T-cell (primary cell): ENCODE measurements around the gene OCLN. TPM values are rescaled to one million over a fixed set of nuclear protein-coding genes. Genes with fewer than 3 reads are reported as not detected.
"Not testable (repeated sequence)": the region's sequence is repeated elsewhere in the genome, so short reads cannot be mapped to it uniquely, and the experiment has no call there.

Source experiments
- ATAC-seq, 4 experiments: fragments of 200-7000 bp in 3 of 4; fragments of 150-1000 bp in 1 of 4; cut with Tn5 transposase; replicated peaks in 1 of 4; 1 replicate in 3 of 4; 2 replicates in 1 of 4; pipeline ENCODE4 v1.10.0; 2021; ENCODE audit warnings: moderate library complexity in 3 of 4, mild to moderate bottlenecking in 2 of 4, moderate number of reproducible peaks in 1 of 4
- CTCF ChIA-PET, 2 donors: fragments of 300-600 bp; sonication (Branson Sonifier 250); formaldehyde crosslinking; loops; one replicate each; lab custom pipeline; 2022; ENCODE audit warnings: antibody characterized with exemption in 2 of 2; lab: Charles Lee
- POLR2A ChIA-PET, 2 donors: fragments of 300-600 bp; sonication (Branson Sonifier 250); formaldehyde crosslinking; loops; one replicate each; lab custom pipeline; 2022; ENCODE audit warnings: antibody characterized with exemption in 2 of 2; lab: Charles Lee
- DNase-seq, 35 experiments: peaks; one replicate each; pipeline versions ENCODE4 v3.0.0 to v3.0.0-alpha.2; 2013 to 2023
- H3K27ac ChIP-seq: one replicate; pipeline ENCODE4 v1.5.1; 2013; ENCODE audit warnings: low read length
- H3K27me3 ChIP-seq, 2 experiments: replicated peaks in 1 of 2; 1 replicate in 1 of 2; 2 replicates in 1 of 2; pipeline versions ENCODE4 v1.6.1 to v1.7.0; 2013; ENCODE audit warnings: low read length in 1 of 2, mixed read lengths in 1 of 2; ENCODE audit not compliant: control insufficient read depth in 2 of 2, insufficient read depth in 2 of 2; ENCODE audit errors: extremely low read depth in 1 of 2
- H3K36me3 ChIP-seq, 2 donors: 1 replicate in 1 of 2; 2 replicates in 1 of 2; pipeline versions ENCODE4 v1.6.1 to v1.7.0; 2013; ENCODE audit warnings: low read length in 1 of 2; ENCODE audit not compliant: control insufficient read depth in 2 of 2, insufficient read depth in 1 of 2; ENCODE audit errors: extremely low read depth in 1 of 2
- H3K4me1 ChIP-seq, 2 experiments: 1 replicate in 1 of 2; 2 replicates in 1 of 2; pipeline versions ENCODE4 v1.6.1 to v1.7.0; 2013; ENCODE audit warnings: low read length in 2 of 2, mixed read lengths in 1 of 2; ENCODE audit not compliant: insufficient read depth in 2 of 2, control insufficient read depth in 1 of 2; ENCODE audit errors: extremely low read depth in 1 of 2
- H3K4me3 ChIP-seq, 2 donors: 1 replicate in 1 of 2; 2 replicates in 1 of 2; pipeline versions ENCODE4 v1.5.1 to v1.7.0; 2013; ENCODE audit warnings: mild to moderate bottlenecking in 2 of 2, low read length in 1 of 2, moderate library complexity in 1 of 2; ENCODE audit not compliant: control insufficient read depth in 1 of 2; ENCODE audit errors: extremely low read depth in 1 of 2
- H3K9me3 ChIP-seq: 2 replicates; pipeline ENCODE4 v1.7.0; 2013
- H3K27ac Mint-ChIP-seq, 2 donors: one replicate each; pipeline ENCODE4 v1.8.0; 2020 to 2021; ENCODE audit warnings: mild to moderate bottlenecking in 2 of 2, mixed read lengths in 2 of 2
- H3K27me3 Mint-ChIP-seq, 2 donors: one replicate each; pipeline ENCODE4 v1.8.0; 2021 to 2022; ENCODE audit warnings: mixed read lengths in 2 of 2
- H3K36me3 Mint-ChIP-seq: one replicate; pipeline ENCODE4 v1.8.0; 2021; ENCODE audit warnings: mixed read lengths
- H3K4me1 Mint-ChIP-seq, 3 donors: one replicate each; pipeline ENCODE4 v1.8.0; 2020 to 2022; ENCODE audit warnings: mixed read lengths in 3 of 3, mild to moderate bottlenecking in 1 of 3
- H3K4me3 Mint-ChIP-seq, 3 donors: one replicate each; pipeline ENCODE4 v1.8.0; 2020 to 2022; ENCODE audit warnings: mild to moderate bottlenecking in 3 of 3, mixed read lengths in 3 of 3, moderate library complexity in 3 of 3
- H3K9me3 Mint-ChIP-seq, 3 donors: one replicate each; pipeline ENCODE4 v1.8.0; 2020 to 2022; ENCODE audit warnings: mixed read lengths in 3 of 3
- WGBS: methylation state at CpG from one replicate; pipeline ENCODE4 v1.1.5; 2013; ENCODE audit warnings: missing lambda C conversion rate; ENCODE audit not compliant: insufficient coverage; 5-methylcytosine and 5-hydroxymethylcytosine counted together
- total RNA-seq, 35 experiments: library from RNA in 6 of 35; stranded (reverse) in 6 of 35; fragments of 120-200 nt in 1 of 35; gene quantifications; one replicate each; pipeline versions ENCODE4 v1.2.1 to v1.2.4 and lab custom pipeline; 2013 to 2026

The OCLN gene
- total RNA-seq, 5 donors from 2014 or later (not counting 1 experiment from before 2014, with no cell fraction given) = 1.1 to 9.0 (median 4.2) TPM

DNA sequence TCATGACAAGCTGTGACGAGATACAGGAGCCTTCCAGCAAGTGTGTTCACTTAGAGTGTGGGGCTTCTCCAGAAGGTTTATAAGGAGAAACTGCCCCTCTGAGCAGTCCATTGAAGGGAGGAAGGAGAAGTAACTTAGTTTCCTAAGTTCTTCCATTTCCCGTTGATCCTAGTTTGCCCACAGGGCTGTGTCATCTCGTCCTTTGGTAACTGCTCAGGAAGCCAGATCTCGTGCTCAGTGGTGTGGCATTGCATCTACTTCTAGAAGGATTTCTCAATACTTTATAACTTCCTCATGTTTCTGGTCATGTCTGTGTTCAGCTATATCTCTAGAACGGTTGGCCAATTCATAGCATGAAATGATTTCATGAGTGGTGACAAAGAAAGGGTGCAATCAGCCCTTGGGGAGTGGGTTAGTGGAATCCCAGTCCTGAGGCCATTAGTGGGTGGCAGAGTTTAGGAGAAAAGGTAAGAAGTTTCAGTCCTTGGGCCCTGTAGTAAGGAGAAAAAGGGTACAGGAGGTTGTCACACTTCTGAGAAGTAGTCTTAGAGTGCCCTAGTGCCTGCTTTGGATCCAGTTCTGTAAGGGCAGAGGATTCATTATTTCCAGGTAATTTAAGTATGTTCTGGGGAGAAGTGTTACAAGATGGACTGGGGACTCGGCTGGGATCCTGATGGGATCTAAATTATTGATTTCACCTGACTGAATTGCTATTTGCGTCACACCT, 103.7 kb downstream of the OCLN start:
- H3K27me3 ChIP-seq, H3K27ac Mint-ChIP-seq, DNase-seq, POLR2A ChIA-PET, ATAC-seq, H3K4me3 ChIP-seq, H3K4me1 ChIP-seq, H3K9me3 Mint-ChIP-seq, H3K27ac ChIP-seq, H3K4me1 Mint-ChIP-seq, CTCF ChIA-PET, H3K9me3 ChIP-seq, H3K36me3 Mint-ChIP-seq, H3K36me3 ChIP-seq, H3K27me3 Mint-ChIP-seq, H3K4me3 Mint-ChIP-seq: not testable (repeated sequence)
- WGBS = no CpG with 5 or more reads among the region's 7 CpGs

GRCh38 chr5:69601947-69602346, 109.4 kb downstream of the OCLN start:
- H3K27me3 ChIP-seq, CTCF ChIA-PET, H3K4me3 ChIP-seq, H3K4me1 Mint-ChIP-seq, H3K4me1 ChIP-seq, H3K9me3 Mint-ChIP-seq, H3K9me3 ChIP-seq, H3K4me3 Mint-ChIP-seq, H3K36me3 ChIP-seq, DNase-seq, H3K36me3 Mint-ChIP-seq, H3K27ac ChIP-seq, H3K27me3 Mint-ChIP-seq, POLR2A ChIA-PET, H3K27ac Mint-ChIP-seq, ATAC-seq: not testable (repeated sequence)
- WGBS = no CpG with 5 or more reads among the region's 6 CpGs

GRCh38 chr5:69606839-69607238, 114.2 kb downstream of the OCLN start:
- no CpG with 5 or more reads among the region's 6 CpGs for WGBS

More at GRCh38 chr5:69606839-69607238, 114.2 kb downstream of the OCLN start:
- H3K27me3 ChIP-seq, ATAC-seq, H3K27ac ChIP-seq, CTCF ChIA-PET, H3K9me3 Mint-ChIP-seq, POLR2A ChIA-PET, DNase-seq, H3K36me3 ChIP-seq, H3K27me3 Mint-ChIP-seq, H3K4me3 ChIP-seq, H3K9me3 ChIP-seq, H3K4me3 Mint-ChIP-seq, H3K4me1 ChIP-seq, H3K4me1 Mint-ChIP-seq, H3K27ac Mint-ChIP-seq, H3K36me3 Mint-ChIP-seq: not testable (repeated sequence)

Other genes with a start within 250 kb of the OCLN start
- 1 to 10 TPM; 6.6 to 8.1 (median 7.1) TPM for gene CCDC125, start 160.0 kb upstream of the OCLN start, total RNA-seq
- gene AK6, start 123.3 kb upstream of the OCLN start, total RNA-seq = 10 to 100 TPM in 4 of 5 donors, 1 to 10 TPM in 1; 9.5 to 23.8 (median 19.1) TPM
- 10 to 100 TPM; 42.5 to 54.3 (median 50.0) TPM for gene TAF9, start 123.3 kb upstream of the OCLN start, total RNA-seq
- gene RAD17, start 123.0 kb upstream of the OCLN start, total RNA-seq = 10 to 100 TPM; 23.1 to 30.7 (median 29.7) TPM
- 1 to 10 TPM in 2 of 5 donors, under 1 TPM in 3; 0.43 to 1.2 (median 0.75) TPM for gene MARVELD2, start 77.7 kb upstream of the OCLN start, total RNA-seq
- 10 to 100 TPM; 27.8 to 46.6 (median 35.1) TPM for gene GTF2H2C, start 67.4 kb downstream of the OCLN start, total RNA-seq